NCI-H2029 treated with DMSO at 0.1 percent for 48 hours (cell line): ENCODE data around the gene P2RX6.
"Not testable (repeated sequence)": the region's sequence is repeated elsewhere in the genome, so short reads cannot be mapped to it uniquely, and the experiment has no call there.

Experiments used
- DNase-seq: peaks from one replicate; lab custom pipeline; 2025; lab: John Stamatoyannopoulos, UW

Gene P2RX6

GRCh38 chr22:21031545-21032036 is 16.6 kb downstream of the P2RX6 start:
- no peak for DNase-seq

- no peak for DNase-seq
These were observed 17.3 kb downstream of the P2RX6 start, which contains the start of gene SLC7A4 for GRCh38 chr22:21032037-21032867. TSS of gene SLC7A4 (minus strand) at chr22:21032561. CDS start at chr22:21031812, 749 bp downstream.

GRCh38 chr22:21032868-21033688 is 18.1 kb downstream of the P2RX6 start:
- no peak for DNase-seq

- DNase-seq: no peak
These were observed 18.9 kb downstream of the P2RX6 start for GRCh38 chr22:21033895-21034294.

GRCh38 chr22:21034989-21035388 is 20.0 kb downstream of the P2RX6 start:
- no peak for DNase-seq

GRCh38 chr22:21038405-21038804 is 23.4 kb downstream of the P2RX6 start:
- no peak for DNase-seq

GRCh38 chr22:21039158-21039557 is 24.2 kb downstream of the P2RX6 start:
- DNase-seq: not testable (repeated sequence)

GRCh38 chr22:21041937-21042336 is 27.0 kb downstream of the P2RX6 start:
- DNase-seq: no peak

- DNase-seq: no peak
These were observed 28.3 kb downstream of the P2RX6 start for GRCh38 chr22:21042978-21043859.

GRCh38 chr22:21043860-21044535 is 29.0 kb downstream of the P2RX6 start:
- DNase-seq: no peak

GRCh38 chr22:21044931-21045584 is 30.1 kb downstream of the P2RX6 start:
- DNase-seq: no peak

- DNase-seq: peak; percentile 38
These were observed 30.8 kb downstream of the P2RX6 start, which contains the start of gene LRRC74B for GRCh38 chr22:21045585-21046294. TSS of gene LRRC74B (plus strand) at chr22:21045946. CDS start at chr22:21045987, 41 bp downstream.

GRCh38 chr22:21047035-21047661 is 32.2 kb downstream of the P2RX6 start:
- no peak for DNase-seq

GRCh38 chr22:21047730-21048129 is 32.8 kb downstream of the P2RX6 start:
- DNase-seq: no peak

GRCh38 chr22:21048448-21048847 is 33.5 kb downstream of the P2RX6 start:
- not testable (repeated sequence) for DNase-seq

- not testable (repeated sequence) for DNase-seq
These were observed 34.0 kb downstream of the P2RX6 start for GRCh38 chr22:21048965-21049364.

- DNase-seq: no peak
These were observed 36.3 kb downstream of the P2RX6 start for GRCh38 chr22:21051145-21051830.

- no peak for DNase-seq
These were observed 37.0 kb downstream of the P2RX6 start for GRCh38 chr22:21051831-21052400.
